Gastroesophageal sphincter (tissue), 3 donors: ENCODE data around the gene UTP3.

Experiments used
- POLR2A ChIP-seq, 2 donors: fragments of 450-650 bp; IDR thresholded peaks; one replicate each; pipeline ENCODE4 v1.6.1; 2017; ENCODE audit warnings: antibody characterized with exemption in 2 of 2, mild to moderate bottlenecking in 2 of 2, moderate library complexity in 1 of 2
- POLR2AphosphoS5 ChIP-seq: sonication (generic); formaldehyde crosslinking; IDR thresholded peaks from one replicate; pipeline ENCODE4 v1.6.1; 2017; ENCODE audit warnings: antibody characterized with exemption
- TF ChIP-seq, protein P1 (sequence below), 4 experiments: fragments of 200-600 bp in 2 of 4; fragments of 450-650 bp in 2 of 4; sonication (generic) in 1 of 4; IDR thresholded peaks; one replicate each; pipeline ENCODE4 v1.5.1; 2017 to 2019; ENCODE audit warnings: antibody characterized with exemption in 4 of 4, mild to moderate bottlenecking in 2 of 4, moderate library complexity in 2 of 4

DNA sequence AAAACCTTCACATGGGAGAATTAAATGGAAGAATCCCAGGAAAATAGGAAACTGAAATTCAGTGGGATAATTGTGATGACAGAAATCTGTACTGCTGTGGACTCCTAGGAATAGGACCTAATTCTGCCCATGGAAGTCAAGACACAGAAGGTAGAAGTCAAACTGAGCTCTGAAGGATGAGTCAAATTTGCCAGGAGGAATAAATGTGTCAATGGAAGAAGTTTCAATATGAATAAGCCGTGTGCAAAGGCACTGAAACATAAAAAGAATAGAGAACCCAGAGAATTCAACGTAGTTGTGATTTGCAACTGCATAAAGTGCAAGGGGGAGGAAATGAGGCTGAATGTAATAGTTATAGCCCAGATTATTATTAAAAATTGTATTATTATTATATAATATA is 48.1 kb upstream of the UTP3 start:
- TF ChIP-seq POLR2A (IDR thresholded peaks at IDR 0.05) = no peak
- no peak for TF ChIP-seq POLR2AphosphoS5
- TF ChIP-seq, protein P1, sequence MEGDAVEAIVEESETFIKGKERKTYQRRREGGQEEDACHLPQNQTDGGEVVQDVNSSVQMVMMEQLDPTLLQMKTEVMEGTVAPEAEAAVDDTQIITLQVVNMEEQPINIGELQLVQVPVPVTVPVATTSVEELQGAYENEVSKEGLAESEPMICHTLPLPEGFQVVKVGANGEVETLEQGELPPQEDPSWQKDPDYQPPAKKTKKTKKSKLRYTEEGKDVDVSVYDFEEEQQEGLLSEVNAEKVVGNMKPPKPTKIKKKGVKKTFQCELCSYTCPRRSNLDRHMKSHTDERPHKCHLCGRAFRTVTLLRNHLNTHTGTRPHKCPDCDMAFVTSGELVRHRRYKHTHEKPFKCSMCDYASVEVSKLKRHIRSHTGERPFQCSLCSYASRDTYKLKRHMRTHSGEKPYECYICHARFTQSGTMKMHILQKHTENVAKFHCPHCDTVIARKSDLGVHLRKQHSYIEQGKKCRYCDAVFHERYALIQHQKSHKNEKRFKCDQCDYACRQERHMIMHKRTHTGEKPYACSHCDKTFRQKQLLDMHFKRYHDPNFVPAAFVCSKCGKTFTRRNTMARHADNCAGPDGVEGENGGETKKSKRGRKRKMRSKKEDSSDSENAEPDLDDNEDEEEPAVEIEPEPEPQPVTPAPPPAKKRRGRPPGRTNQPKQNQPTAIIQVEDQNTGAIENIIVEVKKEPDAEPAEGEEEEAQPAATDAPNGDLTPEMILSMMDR (IDR thresholded peaks at IDR 0.05) = no peak
